GM19324 (cell line): ENCODE measurements around the gene ZNF668.

Experiments used
- ATAC-seq: cut with Tn5 transposase; IDR thresholded peaks from one replicate; pipeline ENCODE4 v1.9.1; 2021; ENCODE audit warnings: mild to moderate bottlenecking, moderate library complexity; ENCODE audit not compliant: unreplicated experiment, low FRiP score

ZNF668 gene

GRCh38 chr16:31082368-31083045 lies 8.5 kb upstream of the ZNF668 start:
- no peak for ATAC-seq

DNA sequence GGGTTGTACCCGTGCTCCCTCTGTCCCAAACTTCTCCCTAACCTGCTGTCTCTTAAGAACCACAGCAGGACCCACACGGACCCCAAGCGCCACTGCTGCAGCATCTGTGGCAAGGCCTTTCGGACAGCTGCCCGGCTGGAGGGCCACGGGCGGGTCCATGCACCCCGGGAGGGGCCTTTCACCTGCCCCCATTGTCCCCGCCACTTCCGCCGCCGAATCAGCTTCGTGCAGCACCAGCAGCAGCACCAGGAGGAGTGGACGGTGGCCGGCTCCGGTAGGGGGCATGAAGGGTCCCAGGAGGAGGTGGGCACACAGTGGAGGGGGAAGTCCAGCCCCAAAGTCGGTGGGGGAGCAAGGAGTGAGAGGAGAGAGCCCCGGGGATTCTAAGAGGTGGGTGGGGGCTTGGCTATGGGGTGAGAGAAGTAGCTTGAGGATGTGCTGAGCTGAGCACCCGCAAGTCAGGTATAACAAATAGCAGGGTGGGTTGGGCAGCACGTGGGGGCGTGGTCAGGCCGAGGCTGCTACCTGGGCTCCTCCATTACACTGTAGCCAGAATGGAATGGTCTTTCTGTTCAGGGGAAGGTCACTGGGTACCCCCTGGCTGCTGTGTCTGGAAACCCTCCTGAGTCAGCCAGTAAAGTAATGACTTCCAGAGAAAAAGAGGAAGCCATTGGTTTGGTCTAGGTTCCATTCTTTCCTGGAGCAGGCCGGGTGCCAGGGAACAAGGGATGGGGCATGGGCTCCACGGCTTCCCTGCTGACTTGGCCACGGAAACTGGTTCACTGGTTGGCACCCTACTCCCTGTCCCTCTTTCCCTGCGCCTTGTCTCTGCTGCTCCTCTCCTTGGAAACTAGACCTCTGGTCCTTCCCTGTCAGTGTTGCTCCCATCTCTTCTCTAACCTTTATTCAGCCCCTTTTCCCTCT lies 7.7 kb upstream of the ZNF668 start:
- ATAC-seq, result no peak

DNA sequence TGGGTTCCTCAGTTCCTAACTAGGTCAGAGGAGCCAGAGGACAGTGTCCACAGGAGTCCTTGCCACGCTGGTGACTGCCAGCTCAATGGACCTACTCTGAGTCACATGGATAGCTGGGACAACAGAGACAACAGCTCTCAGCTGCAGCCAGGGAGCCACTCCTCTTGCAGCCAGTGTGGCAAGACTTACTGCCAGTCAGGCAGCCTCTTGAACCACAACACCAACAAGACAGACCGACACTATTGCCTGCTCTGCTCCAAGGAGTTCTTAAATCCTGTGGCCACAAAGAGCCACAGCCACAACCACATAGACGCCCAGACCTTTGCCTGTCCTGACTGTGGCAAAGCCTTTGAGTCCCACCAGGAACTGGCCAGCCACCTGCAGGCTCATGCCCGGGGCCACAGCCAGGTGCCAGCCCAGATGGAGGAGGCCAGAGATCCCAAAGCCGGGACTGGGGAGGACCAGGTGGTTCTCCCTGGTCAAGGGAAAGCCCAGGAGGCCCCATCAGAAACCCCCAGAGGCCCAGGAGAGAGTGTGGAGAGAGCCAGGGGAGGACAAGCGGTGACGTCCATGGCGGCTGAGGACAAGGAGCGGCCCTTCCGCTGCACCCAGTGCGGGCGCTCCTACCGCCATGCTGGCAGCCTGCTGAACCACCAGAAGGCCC lies 6.8 kb upstream of the ZNF668 start:
- ATAC-seq, result no peak

- ATAC-seq, result no peak
Measured at GRCh38 chr16:31080035-31080629, 6.1 kb upstream of the ZNF668 start.

- ATAC-seq, result no peak
Measured at GRCh38 chr16:31079342-31079944, 5.4 kb upstream of the ZNF668 start.

DNA sequence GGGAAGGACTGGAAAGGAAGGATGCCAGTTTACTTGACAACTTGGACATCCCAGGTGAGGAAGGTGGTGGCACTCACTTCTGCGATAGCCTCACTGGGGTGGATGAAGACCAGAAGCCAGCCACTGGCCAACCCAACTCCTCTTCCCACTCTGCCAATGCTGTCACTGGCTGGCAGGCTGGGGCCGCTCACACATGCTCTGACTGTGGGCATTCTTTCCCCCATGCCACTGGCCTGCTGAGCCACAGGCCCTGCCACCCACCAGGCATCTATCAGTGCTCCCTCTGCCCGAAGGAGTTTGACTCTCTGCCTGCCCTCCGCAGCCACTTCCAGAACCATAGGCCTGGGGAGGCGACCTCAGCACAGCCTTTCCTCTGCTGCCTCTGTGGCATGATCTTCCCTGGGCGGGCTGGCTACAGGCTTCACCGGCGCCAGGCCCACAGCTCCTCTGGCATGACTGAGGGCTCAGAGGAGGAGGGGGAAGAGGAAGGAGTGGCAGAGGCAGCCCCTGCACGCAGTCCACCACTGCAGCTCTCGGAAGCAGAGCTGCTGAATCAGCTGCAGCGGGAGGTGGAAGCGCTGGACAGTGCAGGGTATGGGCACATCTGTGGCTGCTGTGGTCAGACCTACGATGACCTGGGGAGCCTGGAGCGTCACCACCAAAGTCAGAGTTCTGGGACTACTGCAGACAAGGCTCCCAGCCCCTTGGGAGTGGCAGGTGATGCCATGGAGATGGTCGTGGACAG lies 4.7 kb upstream of the ZNF668 start:
- ATAC-seq, result no peak

DNA sequence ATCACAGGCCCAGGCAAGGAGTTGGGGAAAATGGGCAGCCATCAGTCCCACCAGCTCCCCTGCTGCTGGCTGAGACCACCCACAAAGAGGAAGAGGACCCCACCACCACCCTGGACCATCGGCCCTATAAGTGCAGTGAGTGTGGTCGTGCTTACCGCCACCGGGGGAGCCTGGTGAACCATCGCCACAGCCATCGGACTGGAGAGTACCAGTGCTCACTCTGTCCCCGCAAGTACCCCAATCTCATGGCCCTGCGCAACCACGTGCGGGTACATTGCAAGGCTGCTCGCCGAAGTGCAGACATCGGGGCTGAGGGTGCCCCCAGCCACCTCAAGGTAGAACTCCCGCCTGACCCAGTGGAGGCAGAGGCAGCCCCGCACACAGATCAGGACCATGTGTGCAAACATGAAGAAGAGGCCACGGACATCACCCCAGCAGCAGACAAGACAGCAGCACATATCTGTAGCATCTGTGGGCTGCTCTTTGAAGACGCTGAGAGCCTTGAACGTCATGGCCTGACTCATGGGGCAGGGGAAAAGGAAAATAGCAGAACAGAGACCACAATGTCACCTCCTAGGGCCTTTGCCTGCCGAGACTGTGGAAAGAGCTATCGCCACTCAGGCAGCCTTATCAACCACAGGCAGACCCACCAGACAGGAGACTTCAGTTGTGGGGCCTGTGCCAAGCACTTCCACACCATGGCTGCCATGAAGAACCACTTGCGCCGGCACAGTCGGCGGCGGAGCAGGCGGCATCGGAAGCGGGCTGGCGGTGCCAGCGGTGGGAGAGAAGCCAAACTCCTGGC lies 3.8 kb upstream of the ZNF668 start:
- ATAC-seq, result no peak

GRCh38 chr16:31077024-31077423 lies 3.0 kb upstream of the ZNF668 start:
- no peak for ATAC-seq

GRCh38 chr16:31076319-31076718 lies 2.3 kb upstream of the ZNF668 start:
- ATAC-seq, result no peak

- no peak for ATAC-seq
Measured at GRCh38 chr16:31074814-31075183, 759 bp upstream of the ZNF668 start.

- peak; percentile 60 for ATAC-seq
Measured at GRCh38 chr16:31073142-31073969, 684 bp downstream of the ZNF668 start.

- ATAC-seq, result no peak
Measured at GRCh38 chr16:31072540-31073141, 1.4 kb downstream of the ZNF668 start.

DNA sequence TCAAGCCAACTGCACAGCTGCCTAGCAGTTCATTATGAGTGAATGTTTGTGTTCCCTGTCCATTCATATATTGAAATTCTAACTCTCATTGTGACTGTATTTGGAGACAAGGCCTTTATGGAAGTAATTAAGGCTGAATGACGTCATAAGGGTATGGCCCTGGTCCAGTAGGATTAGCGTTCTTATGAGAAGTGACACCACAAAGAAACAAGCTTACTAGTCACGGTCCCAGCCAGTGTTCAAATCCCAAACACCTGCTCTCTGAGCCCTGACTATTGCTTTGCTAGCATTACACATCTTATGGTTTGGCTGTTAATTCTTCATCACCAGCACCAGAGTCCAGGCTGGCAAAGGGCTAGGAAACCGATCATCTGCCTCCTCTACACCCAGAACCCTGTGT lies 2.2 kb downstream of the ZNF668 start:
- ATAC-seq, result no peak

- ATAC-seq, result no peak
Measured at GRCh38 chr16:31067342-31067741, 6.7 kb downstream of the ZNF668 start.

DNA sequence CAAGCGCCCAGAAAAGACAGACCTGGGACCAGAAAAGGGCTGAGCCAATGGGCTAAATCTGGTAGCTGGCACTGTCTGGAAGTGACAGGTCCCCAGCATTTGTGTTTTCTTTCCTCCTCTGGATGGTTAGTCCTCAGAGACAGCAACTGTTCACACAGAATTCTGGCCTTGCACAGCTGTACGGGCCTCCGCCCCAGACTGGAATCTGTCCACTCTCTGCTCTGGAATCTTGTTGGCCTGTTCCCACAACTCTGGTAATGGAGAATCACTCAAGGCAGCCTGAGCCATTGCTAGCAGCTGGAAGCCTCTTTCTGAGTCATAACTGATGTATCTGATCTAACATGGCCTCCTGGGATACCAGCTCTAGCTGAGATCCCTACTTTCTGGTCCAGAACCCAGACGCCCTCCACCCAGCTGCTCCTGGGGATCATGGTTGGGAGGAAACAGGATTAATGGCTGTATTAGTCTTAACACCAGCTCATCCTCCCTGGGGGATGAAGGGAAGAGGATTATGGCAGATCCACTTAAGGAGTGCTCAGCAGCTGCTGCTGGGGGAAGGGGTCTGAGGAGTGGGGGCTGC lies 9.1 kb downstream of the ZNF668 start:
- ATAC-seq, result no peak

GRCh38 chr16:31063843-31064611 lies 10.0 kb downstream of the ZNF668 start:
- ATAC-seq, result no peak

DNA sequence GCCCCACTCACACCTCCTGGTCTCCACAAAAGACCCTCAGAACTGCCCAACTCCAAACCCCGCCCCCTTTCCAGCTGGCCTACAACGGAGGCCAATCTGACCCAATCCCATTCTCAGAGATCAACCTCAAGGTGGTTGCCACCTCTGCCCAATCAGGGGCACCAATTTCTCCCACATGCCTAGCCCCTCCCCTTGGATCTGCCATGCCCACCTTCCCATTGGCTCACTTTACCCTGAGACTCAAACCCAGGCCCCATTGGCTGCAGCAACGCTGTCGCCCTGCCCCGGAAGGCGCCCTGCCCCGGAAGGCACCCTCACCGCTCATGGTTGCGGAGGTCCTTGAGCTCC lies 10.6 kb downstream of the ZNF668 start:
- ATAC-seq, result no peak
